ENCODE data around the gene AP5Z1.

DNA sequence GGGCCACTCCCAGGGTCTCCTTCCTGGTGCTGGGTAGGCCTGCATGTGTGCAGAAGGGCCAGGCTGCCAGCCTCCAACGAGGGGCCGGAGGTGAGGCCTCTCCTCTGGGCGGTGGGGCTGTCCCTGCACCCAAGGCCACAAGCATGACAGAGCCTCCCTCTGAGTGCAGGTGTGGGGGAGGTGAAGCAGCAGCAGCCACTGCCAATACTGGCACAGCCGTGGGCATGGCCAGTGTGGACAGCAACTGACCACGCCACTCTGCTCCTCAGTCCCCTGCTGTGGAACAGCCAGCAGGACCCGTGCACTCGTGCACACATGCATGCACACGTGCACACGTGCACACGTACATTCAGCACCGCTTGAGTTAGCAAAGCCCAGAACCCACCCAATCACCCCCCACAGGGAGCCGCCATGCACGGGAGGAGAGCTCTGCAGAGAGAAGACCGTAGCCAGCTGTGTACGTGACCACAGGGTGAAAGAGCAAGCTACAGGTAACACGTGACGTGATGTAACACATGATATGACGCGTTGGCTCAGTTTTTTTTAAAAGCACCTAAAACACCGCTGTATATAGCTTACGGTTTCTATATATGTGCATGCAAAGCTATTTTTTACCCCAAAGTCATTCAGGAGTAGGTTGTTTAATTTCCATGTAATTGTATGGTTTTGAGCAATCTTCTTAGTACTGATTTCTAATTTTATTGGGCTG lies 63.4 kb downstream of the AP5Z1 start:
- TF ChIP-seq, protein P1, sequence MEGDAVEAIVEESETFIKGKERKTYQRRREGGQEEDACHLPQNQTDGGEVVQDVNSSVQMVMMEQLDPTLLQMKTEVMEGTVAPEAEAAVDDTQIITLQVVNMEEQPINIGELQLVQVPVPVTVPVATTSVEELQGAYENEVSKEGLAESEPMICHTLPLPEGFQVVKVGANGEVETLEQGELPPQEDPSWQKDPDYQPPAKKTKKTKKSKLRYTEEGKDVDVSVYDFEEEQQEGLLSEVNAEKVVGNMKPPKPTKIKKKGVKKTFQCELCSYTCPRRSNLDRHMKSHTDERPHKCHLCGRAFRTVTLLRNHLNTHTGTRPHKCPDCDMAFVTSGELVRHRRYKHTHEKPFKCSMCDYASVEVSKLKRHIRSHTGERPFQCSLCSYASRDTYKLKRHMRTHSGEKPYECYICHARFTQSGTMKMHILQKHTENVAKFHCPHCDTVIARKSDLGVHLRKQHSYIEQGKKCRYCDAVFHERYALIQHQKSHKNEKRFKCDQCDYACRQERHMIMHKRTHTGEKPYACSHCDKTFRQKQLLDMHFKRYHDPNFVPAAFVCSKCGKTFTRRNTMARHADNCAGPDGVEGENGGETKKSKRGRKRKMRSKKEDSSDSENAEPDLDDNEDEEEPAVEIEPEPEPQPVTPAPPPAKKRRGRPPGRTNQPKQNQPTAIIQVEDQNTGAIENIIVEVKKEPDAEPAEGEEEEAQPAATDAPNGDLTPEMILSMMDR (IDR thresholded peaks at IDR 0.05) = no peak
- TF ChIP-seq EZH2 (IDR thresholded peaks at IDR 0.05; ENCODE audit: borderline replicate concordance, insufficient read depth, low read depth, low read length, poor library complexity, severe bottlenecking) = no peak

All from B cell (primary cell).